HepG2 (cell line): Measurements from ENCODE around the gene CHMP4B. TPM values are rescaled to one million over a fixed set of nuclear protein-coding genes. Genes with fewer than 3 reads are reported as not detected.

Experiments used
- GATAD1 ChIP-seq: IDR thresholded peaks from 2 replicates; pipeline ENCODE4 v1.6.1; 2016; ENCODE audit warnings: missing genetic modification reagents, missing compliant biosample characterization
- KDM1A ChIP-seq: IDR thresholded peaks from 2 replicates; pipeline ENCODE4 v1.6.1; 2016; ENCODE audit warnings: missing compliant biosample characterization
- ONECUT2 ChIP-seq: sonication (generic); formaldehyde crosslinking; IDR thresholded peaks from 2 replicates; pipeline ENCODE4 v1.4.0; 2020; ENCODE audit warnings: missing genetic modification reagents
- PRMT3 ChIP-seq: sonication (generic); formaldehyde crosslinking; IDR thresholded peaks from 2 replicates; pipeline ENCODE4 v1.8.1; 2022; ENCODE audit warnings: low read depth, mild to moderate bottlenecking, moderate library complexity, missing genetic modification reagents, borderline replicate concordance
- RBM22 ChIP-seq: fragments of 200-400 bp; formaldehyde crosslinking; optimal IDR thresholded peaks from 2 replicates; pipeline ENCODE3; 2017; ENCODE audit warnings: mild to moderate bottlenecking, low read length, moderate library complexity
- ZNF619 ChIP-seq: sonication (generic); formaldehyde crosslinking; IDR thresholded peaks from 2 replicates; pipeline ENCODE4 v1.4.0; 2020; ENCODE audit warnings: mild to moderate bottlenecking, missing genetic modification reagents
- polyA plus RNA-seq, 8 experiments: library from polyadenylated mRNA; depleted of rRNA in 3 of 8; stranded (reverse) in 7 of 8; unstranded in 1 of 8; fragments of >200 nt; fragmentation: Illumina TruSeq in 4 of 8; extraction: Trizol in 4 of 8; gene quantifications; 2 replicates each; pipeline versions ENCODE4 v1.2.1 to v1.2.3, GENCODE V29; 2011 to 2016; ENCODE audit warnings: low read depth in 4 of 8, missing spikeins in 1 of 8, mixed read lengths in 1 of 8; ENCODE audit not compliant: insufficient read depth in 1 of 8
- total RNA-seq, 5 experiments: library from RNA; depleted of rRNA; stranded (reverse); fragments of >200 nt; fragmentation: Illumina TruSeq; extraction: Trizol; gene quantifications; 2 replicates each; pipeline ENCODE4 v1.2.3, GENCODE V29; 2016; ENCODE audit warnings: low read depth in 1 of 5
- TF ChIP-seq, protein P1 (sequence below): sonication (generic); formaldehyde crosslinking; IDR thresholded peaks from 2 replicates; pipeline ENCODE4 v1.4.0; 2020; ENCODE audit warnings: missing genetic modification reagents
- TF ChIP-seq, protein P2 (sequence below): sonication (generic); formaldehyde crosslinking; IDR thresholded peaks from 2 replicates; pipeline ENCODE4 v1.4.0; 2020; ENCODE audit warnings: mild to moderate bottlenecking, missing genetic modification reagents
- TF ChIP-seq, protein P3 (sequence below): IDR thresholded peaks from 2 replicates; pipeline ENCODE4 v1.6.1; 2016
- TF ChIP-seq, protein P4 (sequence below): sonication (generic); formaldehyde crosslinking; IDR thresholded peaks from 2 replicates; pipeline ENCODE4; 2020; ENCODE audit warnings: missing genetic modification reagents, mild to moderate bottlenecking, borderline replicate concordance
- TF ChIP-seq, protein P5 (sequence below): sonication (generic); formaldehyde crosslinking; IDR thresholded peaks from 2 replicates; pipeline ENCODE4 v1.4.0; 2020; ENCODE audit warnings: missing genetic modification reagents

The CHMP4B gene
- total and polyA plus RNA-seq, 2 of the 13 experiments (the other 11 are each of a cell fraction or from before 2014, with no cell fraction given): 40.1 to 45.6 TPM

DNA sequence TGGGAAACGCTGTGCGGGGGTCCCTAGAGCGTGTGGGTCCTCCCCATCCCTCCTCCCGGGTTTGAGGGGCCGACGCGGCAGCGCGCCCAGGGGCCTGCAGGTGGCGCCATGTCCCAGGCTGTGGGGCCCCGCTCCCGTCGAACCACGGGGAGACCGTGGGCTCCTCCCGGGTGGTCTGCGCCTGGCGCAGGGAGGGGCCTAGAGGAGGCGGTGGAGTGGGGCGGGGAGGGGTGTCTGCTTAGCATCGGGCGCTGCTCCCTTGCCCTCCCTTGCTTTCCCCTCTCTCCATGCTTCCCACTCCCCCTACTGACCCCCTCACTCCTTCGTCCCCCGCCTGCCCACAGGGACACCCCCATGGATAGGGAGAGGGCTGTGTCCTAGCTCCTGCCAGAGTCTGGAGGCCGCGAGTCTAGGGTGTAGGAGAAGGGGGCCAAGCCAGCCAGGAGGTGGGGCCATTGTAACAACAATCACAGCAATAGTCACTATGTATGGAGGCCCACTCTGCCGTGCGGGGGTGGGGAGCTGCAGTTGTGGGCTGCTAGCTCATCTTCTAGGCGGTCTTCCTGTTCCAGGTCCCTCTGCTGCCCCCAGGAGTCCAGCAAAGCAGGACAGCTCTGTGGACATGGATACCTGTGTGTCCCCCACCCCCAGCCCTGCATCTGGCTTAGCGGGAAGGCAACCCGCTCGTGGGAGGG is 51.7 kb downstream of the CHMP4B start (continued):
- TF ChIP-seq RBM22: no peak
- TF ChIP-seq GATAD1 (CRISPR knock-in tag): peak; percentile 3; the same call in 1 of the 2 replicates
- TF ChIP-seq, protein P1, sequence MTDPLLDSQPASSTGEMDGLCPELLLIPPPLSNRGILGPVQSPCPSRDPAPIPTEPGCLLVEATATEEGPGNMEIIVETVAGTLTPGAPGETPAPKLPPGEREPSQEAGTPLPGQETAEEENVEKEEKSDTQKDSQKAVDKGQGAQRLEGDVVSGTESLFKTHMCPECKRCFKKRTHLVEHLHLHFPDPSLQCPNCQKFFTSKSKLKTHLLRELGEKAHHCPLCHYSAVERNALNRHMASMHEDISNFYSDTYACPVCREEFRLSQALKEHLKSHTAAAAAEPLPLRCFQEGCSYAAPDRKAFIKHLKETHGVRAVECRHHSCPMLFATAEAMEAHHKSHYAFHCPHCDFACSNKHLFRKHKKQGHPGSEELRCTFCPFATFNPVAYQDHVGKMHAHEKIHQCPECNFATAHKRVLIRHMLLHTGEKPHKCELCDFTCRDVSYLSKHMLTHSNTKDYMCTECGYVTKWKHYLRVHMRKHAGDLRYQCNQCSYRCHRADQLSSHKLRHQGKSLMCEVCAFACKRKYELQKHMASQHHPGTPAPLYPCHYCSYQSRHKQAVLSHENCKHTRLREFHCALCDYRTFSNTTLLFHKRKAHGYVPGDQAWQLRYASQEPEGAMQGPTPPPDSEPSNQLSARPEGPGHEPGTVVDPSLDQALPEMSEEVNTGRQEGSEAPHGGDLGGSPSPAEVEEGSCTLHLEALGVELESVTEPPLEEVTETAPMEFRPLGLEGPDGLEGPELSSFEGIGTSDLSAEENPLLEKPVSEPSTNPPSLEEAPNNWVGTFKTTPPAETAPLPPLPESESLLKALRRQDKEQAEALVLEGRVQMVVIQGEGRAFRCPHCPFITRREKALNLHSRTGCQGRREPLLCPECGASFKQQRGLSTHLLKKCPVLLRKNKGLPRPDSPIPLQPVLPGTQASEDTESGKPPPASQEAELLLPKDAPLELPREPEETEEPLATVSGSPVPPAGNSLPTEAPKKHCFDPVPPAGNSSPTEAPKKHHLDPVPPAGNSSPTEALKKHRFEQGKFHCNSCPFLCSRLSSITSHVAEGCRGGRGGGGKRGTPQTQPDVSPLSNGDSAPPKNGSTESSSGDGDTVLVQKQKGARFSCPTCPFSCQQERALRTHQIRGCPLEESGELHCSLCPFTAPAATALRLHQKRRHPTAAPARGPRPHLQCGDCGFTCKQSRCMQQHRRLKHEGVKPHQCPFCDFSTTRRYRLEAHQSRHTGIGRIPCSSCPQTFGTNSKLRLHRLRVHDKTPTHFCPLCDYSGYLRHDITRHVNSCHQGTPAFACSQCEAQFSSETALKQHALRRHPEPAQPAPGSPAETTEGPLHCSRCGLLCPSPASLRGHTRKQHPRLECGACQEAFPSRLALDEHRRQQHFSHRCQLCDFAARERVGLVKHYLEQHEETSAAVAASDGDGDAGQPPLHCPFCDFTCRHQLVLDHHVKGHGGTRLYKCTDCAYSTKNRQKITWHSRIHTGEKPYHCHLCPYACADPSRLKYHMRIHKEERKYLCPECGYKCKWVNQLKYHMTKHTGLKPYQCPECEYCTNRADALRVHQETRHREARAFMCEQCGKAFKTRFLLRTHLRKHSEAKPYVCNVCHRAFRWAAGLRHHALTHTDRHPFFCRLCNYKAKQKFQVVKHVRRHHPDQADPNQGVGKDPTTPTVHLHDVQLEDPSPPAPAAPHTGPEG (CRISPR knock-in tag): no peak
- TF ChIP-seq ONECUT2 (CRISPR knock-in tag): no peak
- TF ChIP-seq, protein P2, sequence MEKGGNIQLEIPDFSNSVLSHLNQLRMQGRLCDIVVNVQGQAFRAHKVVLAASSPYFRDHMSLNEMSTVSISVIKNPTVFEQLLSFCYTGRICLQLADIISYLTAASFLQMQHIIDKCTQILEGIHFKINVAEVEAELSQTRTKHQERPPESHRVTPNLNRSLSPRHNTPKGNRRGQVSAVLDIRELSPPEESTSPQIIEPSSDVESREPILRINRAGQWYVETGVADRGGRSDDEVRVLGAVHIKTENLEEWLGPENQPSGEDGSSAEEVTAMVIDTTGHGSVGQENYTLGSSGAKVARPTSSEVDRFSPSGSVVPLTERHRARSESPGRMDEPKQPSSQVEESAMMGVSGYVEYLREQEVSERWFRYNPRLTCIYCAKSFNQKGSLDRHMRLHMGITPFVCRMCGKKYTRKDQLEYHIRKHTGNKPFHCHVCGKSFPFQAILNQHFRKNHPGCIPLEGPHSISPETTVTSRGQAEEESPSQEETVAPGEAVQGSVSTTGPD (CRISPR knock-in tag): no peak
- TF ChIP-seq KDM1A: no peak
- TF ChIP-seq, protein P3, sequence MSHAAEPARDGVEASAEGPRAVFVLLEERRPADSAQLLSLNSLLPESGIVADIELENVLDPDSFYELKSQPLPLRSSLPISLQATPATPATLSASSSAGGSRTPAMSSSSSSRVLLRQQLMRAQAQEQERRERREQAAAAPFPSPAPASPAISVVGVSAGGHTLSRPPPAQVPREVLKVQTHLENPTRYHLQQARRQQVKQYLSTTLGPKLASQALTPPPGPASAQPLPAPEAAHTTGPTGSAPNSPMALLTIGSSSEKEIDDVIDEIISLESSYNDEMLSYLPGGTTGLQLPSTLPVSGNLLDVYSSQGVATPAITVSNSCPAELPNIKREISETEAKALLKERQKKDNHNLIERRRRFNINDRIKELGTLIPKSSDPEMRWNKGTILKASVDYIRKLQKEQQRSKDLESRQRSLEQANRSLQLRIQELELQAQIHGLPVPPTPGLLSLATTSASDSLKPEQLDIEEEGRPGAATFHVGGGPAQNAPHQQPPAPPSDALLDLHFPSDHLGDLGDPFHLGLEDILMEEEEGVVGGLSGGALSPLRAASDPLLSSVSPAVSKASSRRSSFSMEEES: 0 out of 2 replicates have a peak, but pooled peaks have one; percentile 8
- TF ChIP-seq, protein P4, sequence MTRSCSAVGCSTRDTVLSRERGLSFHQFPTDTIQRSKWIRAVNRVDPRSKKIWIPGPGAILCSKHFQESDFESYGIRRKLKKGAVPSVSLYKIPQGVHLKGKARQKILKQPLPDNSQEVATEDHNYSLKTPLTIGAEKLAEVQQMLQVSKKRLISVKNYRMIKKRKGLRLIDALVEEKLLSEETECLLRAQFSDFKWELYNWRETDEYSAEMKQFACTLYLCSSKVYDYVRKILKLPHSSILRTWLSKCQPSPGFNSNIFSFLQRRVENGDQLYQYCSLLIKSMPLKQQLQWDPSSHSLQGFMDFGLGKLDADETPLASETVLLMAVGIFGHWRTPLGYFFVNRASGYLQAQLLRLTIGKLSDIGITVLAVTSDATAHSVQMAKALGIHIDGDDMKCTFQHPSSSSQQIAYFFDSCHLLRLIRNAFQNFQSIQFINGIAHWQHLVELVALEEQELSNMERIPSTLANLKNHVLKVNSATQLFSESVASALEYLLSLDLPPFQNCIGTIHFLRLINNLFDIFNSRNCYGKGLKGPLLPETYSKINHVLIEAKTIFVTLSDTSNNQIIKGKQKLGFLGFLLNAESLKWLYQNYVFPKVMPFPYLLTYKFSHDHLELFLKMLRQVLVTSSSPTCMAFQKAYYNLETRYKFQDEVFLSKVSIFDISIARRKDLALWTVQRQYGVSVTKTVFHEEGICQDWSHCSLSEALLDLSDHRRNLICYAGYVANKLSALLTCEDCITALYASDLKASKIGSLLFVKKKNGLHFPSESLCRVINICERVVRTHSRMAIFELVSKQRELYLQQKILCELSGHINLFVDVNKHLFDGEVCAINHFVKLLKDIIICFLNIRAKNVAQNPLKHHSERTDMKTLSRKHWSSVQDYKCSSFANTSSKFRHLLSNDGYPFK (CRISPR knock-in tag): peak; percentile 34; the same call in 1 of the 2 replicates
- TF ChIP-seq PRMT3: no peak
- peak; percentile 17; the same call in 1 of the 2 replicates for TF ChIP-seq ZNF619 (CRISPR knock-in tag)
- TF ChIP-seq, protein P5, sequence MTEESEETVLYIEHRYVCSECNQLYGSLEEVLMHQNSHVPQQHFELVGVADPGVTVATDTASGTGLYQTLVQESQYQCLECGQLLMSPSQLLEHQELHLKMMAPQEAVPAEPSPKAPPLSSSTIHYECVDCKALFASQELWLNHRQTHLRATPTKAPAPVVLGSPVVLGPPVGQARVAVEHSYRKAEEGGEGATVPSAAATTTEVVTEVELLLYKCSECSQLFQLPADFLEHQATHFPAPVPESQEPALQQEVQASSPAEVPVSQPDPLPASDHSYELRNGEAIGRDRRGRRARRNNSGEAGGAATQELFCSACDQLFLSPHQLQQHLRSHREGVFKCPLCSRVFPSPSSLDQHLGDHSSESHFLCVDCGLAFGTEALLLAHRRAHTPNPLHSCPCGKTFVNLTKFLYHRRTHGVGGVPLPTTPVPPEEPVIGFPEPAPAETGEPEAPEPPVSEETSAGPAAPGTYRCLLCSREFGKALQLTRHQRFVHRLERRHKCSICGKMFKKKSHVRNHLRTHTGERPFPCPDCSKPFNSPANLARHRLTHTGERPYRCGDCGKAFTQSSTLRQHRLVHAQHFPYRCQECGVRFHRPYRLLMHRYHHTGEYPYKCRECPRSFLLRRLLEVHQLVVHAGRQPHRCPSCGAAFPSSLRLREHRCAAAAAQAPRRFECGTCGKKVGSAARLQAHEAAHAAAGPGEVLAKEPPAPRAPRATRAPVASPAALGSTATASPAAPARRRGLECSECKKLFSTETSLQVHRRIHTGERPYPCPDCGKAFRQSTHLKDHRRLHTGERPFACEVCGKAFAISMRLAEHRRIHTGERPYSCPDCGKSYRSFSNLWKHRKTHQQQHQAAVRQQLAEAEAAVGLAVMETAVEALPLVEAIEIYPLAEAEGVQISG (CRISPR knock-in tag): peak; percentile 21; the same call in 1 of the 2 replicates
